Gastroesophageal sphincter (tissue), 4 donors: ENCODE results near the gene RANBP17. TPM values are rescaled to one million over a fixed set of nuclear protein-coding genes. Genes with fewer than 3 reads are reported as not detected.

Experiments used
- ATAC-seq: fragments of 150-250 bp; one replicate; pipeline ENCODE4 v1.9.1; 2016; ENCODE audit warnings: mild to moderate bottlenecking, moderate library complexity
- H3K27ac ChIP-seq, 4 donors: fragments of 200-600 bp; sonication (generic) in 3 of 4; 1 replicate in 3 of 4; 2 replicates in 1 of 4; pipeline ENCODE4 v1.5.1; 2016 to 2019
- H3K27me3 ChIP-seq: fragments of 200-600 bp; sonication (generic); one replicate; pipeline ENCODE4 v1.5.1; 2019
- H3K36me3 ChIP-seq, 2 donors: fragments of 200-600 bp; sonication (generic); one replicate each; pipeline ENCODE4 v1.5.1; 2019; ENCODE audit warnings: control low read depth in 1 of 2
- H3K4me1 ChIP-seq, 3 donors: fragments of 200-600 bp; sonication (generic); 1 replicate in 2 of 3; 2 replicates in 1 of 3; pipeline ENCODE4 v1.5.1; 2016 to 2019; ENCODE audit warnings: control low read depth in 2 of 3
- H3K4me3 ChIP-seq, 2 donors: fragments of 200-600 bp; sonication (generic); one replicate each; pipeline ENCODE4 v1.5.1; 2019; ENCODE audit warnings: mild to moderate bottlenecking in 1 of 2, moderate library complexity in 1 of 2
- H3K9me3 ChIP-seq, 3 donors: fragments of 200-600 bp; sonication (generic); one replicate each; pipeline ENCODE4 v1.5.1; 2017 to 2019; ENCODE audit warnings: control low read depth in 2 of 3
- CTCF ChIP-seq, 4 experiments: fragments of 200-600 bp in 2 of 4; fragments of 450-650 bp in 2 of 4; sonication (generic) in 1 of 4; IDR thresholded peaks; one replicate each; pipeline ENCODE4 v1.5.1; 2017 to 2019; ENCODE audit warnings: antibody characterized with exemption in 4 of 4, mild to moderate bottlenecking in 2 of 4, moderate library complexity in 2 of 4
- EP300 ChIP-seq: sonication (generic); formaldehyde crosslinking; IDR thresholded peaks from one replicate; pipeline ENCODE4 v1.6.1; 2017; ENCODE audit warnings: antibody characterized with exemption, mild to moderate bottlenecking
- POLR2A ChIP-seq, 2 donors: fragments of 450-650 bp; IDR thresholded peaks; one replicate each; pipeline ENCODE4 v1.6.1; 2017; ENCODE audit warnings: antibody characterized with exemption in 2 of 2, mild to moderate bottlenecking in 2 of 2, moderate library complexity in 1 of 2
- POLR2AphosphoS5 ChIP-seq: sonication (generic); formaldehyde crosslinking; IDR thresholded peaks from one replicate; pipeline ENCODE4 v1.6.1; 2017; ENCODE audit warnings: antibody characterized with exemption
- WGBS, 2 donors: methylation state at CpG; one replicate each; pipeline ENCODE4 v1.1.5; 2018; ENCODE audit warnings: low coverage in 1 of 2; 5-methylcytosine and 5-hydroxymethylcytosine counted together
- small RNA-seq, 4 donors: library from RNA; depleted of rRNA; stranded (forward); fragments of <200 nt; gene quantifications; one replicate each; pipeline ENCODE3, GENCODE V24; 2016
- total RNA-seq, 4 donors: library from RNA; depleted of rRNA; stranded (reverse); fragments of >200 nt; gene quantifications; one replicate each; pipeline ENCODE4 v1.1.0, GENCODE V29; 2016

Gene RANBP17
- total RNA-seq, 4 donors from 2014 or later: 7.7 to 21.7 (median 13.8) TPM

- ATAC-seq: no peak
- H3K36me3 ChIP-seq: no peaks in the 10 kb centered on the region
- H3K9me3 ChIP-seq: no peaks in the 10 kb centered on the region
- H3K4me3 ChIP-seq: no peak overlapping the region
- no peaks in the 10 kb centered on the region for H3K4me1 ChIP-seq
- no peak overlapping the region for H3K27ac ChIP-seq
- peaks cover 26% of the 10 kb centered on the region for H3K27me3 ChIP-seq
- TF ChIP-seq POLR2A (IDR thresholded peaks at IDR 0.05): no peak
- no peak for TF ChIP-seq CTCF (IDR thresholded peaks at IDR 0.05)
- no peak for TF ChIP-seq EP300
- no peak for TF ChIP-seq POLR2AphosphoS5
- 88 to 96% methylated on average over 4 to 14 of the region's 19 CpGs for WGBS, 2 donors
Observed at GRCh38 chr5:171344936-171345608, 483.3 kb downstream of the RANBP17 start.

Small RNA genes lying within 50 kb of the gene (small RNA-seq; reads per million reads assigned to genes)
- gene AC091980.1: 0 to 1.3 (median 0) reads per million in 4 donors

Other genes starting within 250 kb of the RANBP17 start
- gene GABRP, start 78.3 kb upstream of the RANBP17 start, total RNA-seq: 1 to 10 TPM in 1 of 4 donors, not detected in 3; 2.1 TPM